ENCODE results near the gene ARMC8.
A peak's percentile ranks its signal among the peaks of the same experiment; 100 is the strongest.

ARMC8 gene

GRCh38 chr3:138256022-138256421, 68.9 kb downstream of the ARMC8 start:
- DNase-seq (ENCODE audit: low read depth): no peak
- no peak overlapping the region for H3K4me3 ChIP-seq (replicated peaks; ENCODE audit: low read depth, low read length)
- TF ChIP-seq CTCF (IDR thresholded peaks at IDR 0.05; ENCODE audit: low read length, missing control alignments): no peak

- no peak for DNase-seq (ENCODE audit: low read depth)
- no peak overlapping the region for H3K4me3 ChIP-seq (replicated peaks; ENCODE audit: low read depth, low read length)
- no peak for TF ChIP-seq CTCF (IDR thresholded peaks at IDR 0.05; ENCODE audit: low read length, missing control alignments)
Observed at GRCh38 chr3:138257986-138258385, 70.9 kb downstream of the ARMC8 start.

- DNase-seq (ENCODE audit: low read depth): no peak
Observed at GRCh38 chr3:138259126-138259525, 72.0 kb downstream of the ARMC8 start.

GRCh38 chr3:138260611-138261010, 73.5 kb downstream of the ARMC8 start:
- no peak for TF ChIP-seq CTCF (IDR thresholded peaks at IDR 0.05; ENCODE audit: low read length, missing control alignments)
- no peak overlapping the region for H3K4me3 ChIP-seq (replicated peaks; ENCODE audit: low read depth, low read length)
- peak; percentile 10 for DNase-seq (ENCODE audit: low read depth)

More at GRCh38 chr3:138259126-138259525, 72.0 kb downstream of the ARMC8 start:
- no peak for TF ChIP-seq CTCF (IDR thresholded peaks at IDR 0.05; ENCODE audit: low read length, missing control alignments)
- H3K4me3 ChIP-seq (replicated peaks; ENCODE audit: low read depth, low read length): no peak overlapping the region

GRCh38 chr3:138263104-138263503, 76.0 kb downstream of the ARMC8 start:
- no peak for TF ChIP-seq CTCF (IDR thresholded peaks at IDR 0.05; ENCODE audit: low read length, missing control alignments)

GRCh38 chr3:138265745-138266144, 78.6 kb downstream of the ARMC8 start:
- no peak overlapping the region for H3K4me3 ChIP-seq (replicated peaks; ENCODE audit: low read depth, low read length)
- no peak for DNase-seq (ENCODE audit: low read depth)
- no peak for TF ChIP-seq CTCF (IDR thresholded peaks at IDR 0.05; ENCODE audit: low read length, missing control alignments)

More at GRCh38 chr3:138263104-138263503, 76.0 kb downstream of the ARMC8 start:
- no peak overlapping the region for H3K4me3 ChIP-seq (replicated peaks; ENCODE audit: low read depth, low read length)
- DNase-seq (ENCODE audit: low read depth): peak; percentile 6

- no peak for DNase-seq (ENCODE audit: low read depth)
- no peak overlapping the region for H3K4me3 ChIP-seq (replicated peaks; ENCODE audit: low read depth, low read length)
- no peak for TF ChIP-seq CTCF (IDR thresholded peaks at IDR 0.05; ENCODE audit: low read length, missing control alignments)
Observed at GRCh38 chr3:138267083-138267482, 80.0 kb downstream of the ARMC8 start.
